HuH-7 (cell line): Measurements from ENCODE around the gene SH3GLB1.

Experiments
- DNase-seq: peaks from one replicate; pipeline ENCODE4 v3.0.0; 2011; ENCODE audit warnings: low spot score

SH3GLB1 gene

GRCh38 chr1:86773341-86774288, 69.2 kb downstream of the SH3GLB1 start:
- DNase-seq, result no peak

GRCh38 chr1:86774305-86775295, 70.2 kb downstream of the SH3GLB1 start:
- DNase-seq, result peak; percentile 55

GRCh38 chr1:86775395-86775794, 71.0 kb downstream of the SH3GLB1 start:
- no peak for DNase-seq

GRCh38 chr1:86776108-86776507, 71.7 kb downstream of the SH3GLB1 start:
- no peak for DNase-seq

GRCh38 chr1:86778569-86779239, 74.3 kb downstream of the SH3GLB1 start:
- no peak for DNase-seq

GRCh38 chr1:86779308-86780191, 75.2 kb downstream of the SH3GLB1 start:
- DNase-seq, result no peak

- DNase-seq, result no peak
Observed at GRCh38 chr1:86782482-86782881, 78.1 kb downstream of the SH3GLB1 start.

- no peak for DNase-seq
Observed at GRCh38 chr1:86787621-86788020, 83.2 kb downstream of the SH3GLB1 start.

- DNase-seq, result no peak
Observed at GRCh38 chr1:86788300-86789206, 84.2 kb downstream of the SH3GLB1 start.

GRCh38 chr1:86795316-86795715, 90.9 kb downstream of the SH3GLB1 start:
- no peak for DNase-seq
